HEK293 (cell line): Measurements from ENCODE around the gene CCNG1.

Source experiments
- BCL11A ChIP-seq: fragments of 450-650 bp; formaldehyde crosslinking; IDR thresholded peaks from 2 replicates; pipeline ENCODE4 v1.5.1; 2016; ENCODE audit warnings: low read depth, missing biosample characterization, missing genetic modification characterization
- BCL6B ChIP-seq: fragments of 450-650 bp; formaldehyde crosslinking; IDR thresholded peaks from 2 replicates; pipeline ENCODE4 v1.5.1; 2017; ENCODE audit warnings: missing biosample characterization, missing genetic modification characterization
- FEZF1 ChIP-seq: fragments of 450-650 bp; formaldehyde crosslinking; IDR thresholded peaks from 2 replicates; pipeline ENCODE4 v1.5.1; 2016; ENCODE audit warnings: missing biosample characterization, missing genetic modification characterization
- GLI4 ChIP-seq: fragments of 450-650 bp; formaldehyde crosslinking; IDR thresholded peaks from 2 replicates; pipeline ENCODE4 v1.5.1; 2016; ENCODE audit warnings: missing biosample characterization, missing genetic modification characterization
- GLIS2 ChIP-seq: fragments of 450-650 bp; formaldehyde crosslinking; IDR thresholded peaks from 2 replicates; pipeline ENCODE4 v1.5.1; 2016; ENCODE audit warnings: missing biosample characterization, missing genetic modification characterization
- KLF9 ChIP-seq: fragments of 450-650 bp; formaldehyde crosslinking; IDR thresholded peaks from 2 replicates; pipeline ENCODE4 v1.5.1; 2016; ENCODE audit warnings: missing biosample characterization, missing genetic modification characterization, low read depth
- MYNN ChIP-seq: fragments of 450-650 bp; formaldehyde crosslinking; IDR thresholded peaks from 2 replicates; pipeline ENCODE4 v1.5.1; 2016; ENCODE audit warnings: missing biosample characterization, missing genetic modification characterization, borderline replicate concordance
- MZF1 ChIP-seq: fragments of 450-650 bp; formaldehyde crosslinking; IDR thresholded peaks from 2 replicates; pipeline ENCODE4 v1.5.1; 2017; ENCODE audit warnings: missing biosample characterization, missing genetic modification characterization, borderline replicate concordance
- PATZ1 ChIP-seq: fragments of 450-650 bp; formaldehyde crosslinking; IDR thresholded peaks from 2 replicates; pipeline ENCODE4 v1.5.1; 2016; ENCODE audit warnings: missing biosample characterization, missing genetic modification characterization
- SCRT1 ChIP-seq: fragments of 450-650 bp; formaldehyde crosslinking; IDR thresholded peaks from 2 replicates; pipeline ENCODE4 v1.5.1; 2016; ENCODE audit warnings: missing biosample characterization, missing genetic modification characterization, borderline replicate concordance
- TCF7L2 ChIP-seq: IDR thresholded peaks from 2 replicates; pipeline ENCODE4 v1.6.1; 2011; ENCODE audit warnings: low read depth, mild to moderate bottlenecking, inconsistent platforms, low read length, moderate library complexity, borderline replicate concordance
- ZNF112 ChIP-seq: fragments of 450-650 bp; formaldehyde crosslinking; IDR thresholded peaks from 2 replicates; pipeline ENCODE4 v1.5.0; 2017; ENCODE audit warnings: missing biosample characterization, missing genetic modification characterization
- ZNF426 ChIP-seq: fragments of 450-650 bp; formaldehyde crosslinking; IDR thresholded peaks from 2 replicates; pipeline ENCODE4 v1.5.1; 2017; ENCODE audit warnings: missing biosample characterization, missing genetic modification characterization, mild to moderate bottlenecking, inconsistent platforms, moderate library complexity
- ZNF488 ChIP-seq: fragments of 450-650 bp; formaldehyde crosslinking; IDR thresholded peaks from 2 replicates; pipeline ENCODE4 v1.5.1; 2016; ENCODE audit warnings: missing biosample characterization, missing genetic modification characterization
- ZNF529 ChIP-seq: fragments of 450-650 bp; formaldehyde crosslinking; IDR thresholded peaks from 2 replicates; pipeline ENCODE4 v1.5.1; 2017; ENCODE audit warnings: missing genetic modification characterization, missing biosample characterization; ENCODE audit not compliant: insufficient replicate concordance
- ZNF600 ChIP-seq: fragments of 450-650 bp; formaldehyde crosslinking; IDR thresholded peaks from 2 replicates; pipeline ENCODE4 v1.5.1; 2016; ENCODE audit warnings: missing biosample characterization, missing genetic modification characterization
- ZNF660 ChIP-seq: fragments of 450-650 bp; IDR thresholded peaks from 2 replicates; pipeline ENCODE4 v1.5.1; 2018; ENCODE audit warnings: missing biosample characterization, mild to moderate bottlenecking, missing genetic modification characterization
- ZNF76 ChIP-seq: fragments of 450-650 bp; formaldehyde crosslinking; IDR thresholded peaks from 2 replicates; pipeline ENCODE4; 2016; ENCODE audit warnings: low read depth, missing biosample characterization, missing genetic modification characterization, borderline replicate concordance
- ZNF768 ChIP-seq: fragments of 450-650 bp; formaldehyde crosslinking; IDR thresholded peaks from 2 replicates; pipeline ENCODE4 v1.5.1; 2018; ENCODE audit warnings: missing biosample characterization, mild to moderate bottlenecking, missing genetic modification characterization
- TF ChIP-seq, protein P1 (sequence below): fragments of 450-650 bp; formaldehyde crosslinking; IDR thresholded peaks from 2 replicates; pipeline ENCODE4 v1.5.1; 2016; ENCODE audit warnings: missing biosample characterization, missing genetic modification characterization, borderline replicate concordance
- TF ChIP-seq, protein P2 (sequence below): fragments of 450-650 bp; formaldehyde crosslinking; IDR thresholded peaks from 2 replicates; pipeline ENCODE4 v1.5.1; 2016; ENCODE audit warnings: missing biosample characterization, missing genetic modification characterization, borderline replicate concordance
- TF ChIP-seq, protein P3 (sequence below): fragments of 450-650 bp; formaldehyde crosslinking; IDR thresholded peaks from 2 replicates; pipeline ENCODE4 v1.5.1; 2016; ENCODE audit warnings: missing biosample characterization, missing genetic modification characterization

CCNG1 gene

GRCh38 chr5:163437309-163438182 lies at the start of gene CCNG1 (continued):
- TF ChIP-seq PATZ1 (tag by site-specific recombination), result peak; percentile 71
- TF ChIP-seq ZNF600 (tag by site-specific recombination), result peak; percentile 83; the same call in 1 of the 2 replicates
- TF ChIP-seq, protein P1, sequence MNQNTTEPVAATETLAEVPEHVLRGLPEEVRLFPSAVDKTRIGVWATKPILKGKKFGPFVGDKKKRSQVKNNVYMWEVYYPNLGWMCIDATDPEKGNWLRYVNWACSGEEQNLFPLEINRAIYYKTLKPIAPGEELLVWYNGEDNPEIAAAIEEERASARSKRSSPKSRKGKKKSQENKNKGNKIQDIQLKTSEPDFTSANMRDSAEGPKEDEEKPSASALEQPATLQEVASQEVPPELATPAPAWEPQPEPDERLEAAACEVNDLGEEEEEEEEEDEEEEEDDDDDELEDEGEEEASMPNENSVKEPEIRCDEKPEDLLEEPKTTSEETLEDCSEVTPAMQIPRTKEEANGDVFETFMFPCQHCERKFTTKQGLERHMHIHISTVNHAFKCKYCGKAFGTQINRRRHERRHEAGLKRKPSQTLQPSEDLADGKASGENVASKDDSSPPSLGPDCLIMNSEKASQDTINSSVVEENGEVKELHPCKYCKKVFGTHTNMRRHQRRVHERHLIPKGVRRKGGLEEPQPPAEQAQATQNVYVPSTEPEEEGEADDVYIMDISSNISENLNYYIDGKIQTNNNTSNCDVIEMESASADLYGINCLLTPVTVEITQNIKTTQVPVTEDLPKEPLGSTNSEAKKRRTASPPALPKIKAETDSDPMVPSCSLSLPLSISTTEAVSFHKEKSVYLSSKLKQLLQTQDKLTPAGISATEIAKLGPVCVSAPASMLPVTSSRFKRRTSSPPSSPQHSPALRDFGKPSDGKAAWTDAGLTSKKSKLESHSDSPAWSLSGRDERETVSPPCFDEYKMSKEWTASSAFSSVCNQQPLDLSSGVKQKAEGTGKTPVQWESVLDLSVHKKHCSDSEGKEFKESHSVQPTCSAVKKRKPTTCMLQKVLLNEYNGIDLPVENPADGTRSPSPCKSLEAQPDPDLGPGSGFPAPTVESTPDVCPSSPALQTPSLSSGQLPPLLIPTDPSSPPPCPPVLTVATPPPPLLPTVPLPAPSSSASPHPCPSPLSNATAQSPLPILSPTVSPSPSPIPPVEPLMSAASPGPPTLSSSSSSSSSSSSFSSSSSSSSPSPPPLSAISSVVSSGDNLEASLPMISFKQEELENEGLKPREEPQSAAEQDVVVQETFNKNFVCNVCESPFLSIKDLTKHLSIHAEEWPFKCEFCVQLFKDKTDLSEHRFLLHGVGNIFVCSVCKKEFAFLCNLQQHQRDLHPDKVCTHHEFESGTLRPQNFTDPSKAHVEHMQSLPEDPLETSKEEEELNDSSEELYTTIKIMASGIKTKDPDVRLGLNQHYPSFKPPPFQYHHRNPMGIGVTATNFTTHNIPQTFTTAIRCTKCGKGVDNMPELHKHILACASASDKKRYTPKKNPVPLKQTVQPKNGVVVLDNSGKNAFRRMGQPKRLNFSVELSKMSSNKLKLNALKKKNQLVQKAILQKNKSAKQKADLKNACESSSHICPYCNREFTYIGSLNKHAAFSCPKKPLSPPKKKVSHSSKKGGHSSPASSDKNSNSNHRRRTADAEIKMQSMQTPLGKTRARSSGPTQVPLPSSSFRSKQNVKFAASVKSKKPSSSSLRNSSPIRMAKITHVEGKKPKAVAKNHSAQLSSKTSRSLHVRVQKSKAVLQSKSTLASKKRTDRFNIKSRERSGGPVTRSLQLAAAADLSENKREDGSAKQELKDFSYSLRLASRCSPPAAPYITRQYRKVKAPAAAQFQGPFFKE (tag by site-specific recombination), result no peak
- 0 out of 2 replicates have a peak, but pooled peaks have one; percentile 35 for TF ChIP-seq ZNF768
- no peak for TF ChIP-seq BCL11A (tag by site-specific recombination)
- no peak for TF ChIP-seq ZNF488
- TF ChIP-seq ZNF660 (tag by site-specific recombination), result peak; percentile 84
- TF ChIP-seq GLIS2 (tag by site-specific recombination), result peak; percentile 94
- no peak for TF ChIP-seq ZNF529 (tag by site-specific recombination)
- TF ChIP-seq KLF9, result peak; percentile 57
- no peak for TF ChIP-seq SCRT1 (tag by site-specific recombination)
- no peak; the same call in 1 of the 2 replicates for TF ChIP-seq GLI4
- TF ChIP-seq, protein P2, sequence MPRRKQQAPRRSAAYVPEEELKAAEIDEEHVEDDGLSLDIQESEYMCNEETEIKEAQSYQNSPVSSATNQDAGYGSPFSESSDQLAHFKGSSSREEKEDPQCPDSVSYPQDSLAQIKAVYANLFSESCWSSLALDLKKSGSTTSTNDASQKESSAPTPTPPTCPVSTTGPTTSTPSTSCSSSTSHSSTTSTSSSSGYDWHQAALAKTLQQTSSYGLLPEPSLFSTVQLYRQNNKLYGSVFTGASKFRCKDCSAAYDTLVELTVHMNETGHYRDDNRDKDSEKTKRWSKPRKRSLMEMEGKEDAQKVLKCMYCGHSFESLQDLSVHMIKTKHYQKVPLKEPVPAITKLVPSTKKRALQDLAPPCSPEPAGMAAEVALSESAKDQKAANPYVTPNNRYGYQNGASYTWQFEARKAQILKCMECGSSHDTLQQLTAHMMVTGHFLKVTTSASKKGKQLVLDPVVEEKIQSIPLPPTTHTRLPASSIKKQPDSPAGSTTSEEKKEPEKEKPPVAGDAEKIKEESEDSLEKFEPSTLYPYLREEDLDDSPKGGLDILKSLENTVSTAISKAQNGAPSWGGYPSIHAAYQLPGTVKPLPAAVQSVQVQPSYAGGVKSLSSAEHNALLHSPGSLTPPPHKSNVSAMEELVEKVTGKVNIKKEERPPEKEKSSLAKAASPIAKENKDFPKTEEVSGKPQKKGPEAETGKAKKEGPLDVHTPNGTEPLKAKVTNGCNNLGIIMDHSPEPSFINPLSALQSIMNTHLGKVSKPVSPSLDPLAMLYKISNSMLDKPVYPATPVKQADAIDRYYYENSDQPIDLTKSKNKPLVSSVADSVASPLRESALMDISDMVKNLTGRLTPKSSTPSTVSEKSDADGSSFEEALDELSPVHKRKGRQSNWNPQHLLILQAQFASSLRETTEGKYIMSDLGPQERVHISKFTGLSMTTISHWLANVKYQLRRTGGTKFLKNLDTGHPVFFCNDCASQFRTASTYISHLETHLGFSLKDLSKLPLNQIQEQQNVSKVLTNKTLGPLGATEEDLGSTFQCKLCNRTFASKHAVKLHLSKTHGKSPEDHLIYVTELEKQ (tag by site-specific recombination), result no peak
- TF ChIP-seq ZNF76 (tag by site-specific recombination), result peak; percentile 57
- no peak for TF ChIP-seq MYNN (tag by site-specific recombination)
- TF ChIP-seq ZNF112, result no peak
- TF ChIP-seq MZF1, result peak; percentile 72; the same call in 1 of the 2 replicates
- TF ChIP-seq, protein P3, sequence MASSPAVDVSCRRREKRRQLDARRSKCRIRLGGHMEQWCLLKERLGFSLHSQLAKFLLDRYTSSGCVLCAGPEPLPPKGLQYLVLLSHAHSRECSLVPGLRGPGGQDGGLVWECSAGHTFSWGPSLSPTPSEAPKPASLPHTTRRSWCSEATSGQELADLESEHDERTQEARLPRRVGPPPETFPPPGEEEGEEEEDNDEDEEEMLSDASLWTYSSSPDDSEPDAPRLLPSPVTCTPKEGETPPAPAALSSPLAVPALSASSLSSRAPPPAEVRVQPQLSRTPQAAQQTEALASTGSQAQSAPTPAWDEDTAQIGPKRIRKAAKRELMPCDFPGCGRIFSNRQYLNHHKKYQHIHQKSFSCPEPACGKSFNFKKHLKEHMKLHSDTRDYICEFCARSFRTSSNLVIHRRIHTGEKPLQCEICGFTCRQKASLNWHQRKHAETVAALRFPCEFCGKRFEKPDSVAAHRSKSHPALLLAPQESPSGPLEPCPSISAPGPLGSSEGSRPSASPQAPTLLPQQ (tag by site-specific recombination), result peak; percentile 69
- TF ChIP-seq TCF7L2, result peak; percentile 33; the same call in 1 of the 2 replicates
- 0 out of 2 replicates have a peak, but pooled peaks have one; percentile 8 for TF ChIP-seq FEZF1 (tag by site-specific recombination)
- no peak for TF ChIP-seq ZNF426 (tag by site-specific recombination)
- TF ChIP-seq BCL6B (tag by site-specific recombination), result no peak
